HepG2 (cell line): Measurements from ENCODE around the gene SAPCD2. TPM values are rescaled to one million over a fixed set of nuclear protein-coding genes. Genes with fewer than 3 reads are reported as not detected.

Experiments used
- ATAC-seq: fragments of 200-7000 bp; cut with Tn5 transposase; 3 replicates; pipeline ENCODE4 v1.9.1; 2020; ENCODE audit warnings: mild to moderate bottlenecking, moderate library complexity
- BruUV-seq: library from RNA; stranded (reverse); fragments of 400-500 nt; replicated peaks from 2 replicates; lab custom pipeline; 2021; lab: Mats Ljungman, UMichigan
- CTCF ChIA-PET: fragments of 300-600 bp; formaldehyde crosslinking; extraction: SDS; loops from one replicate; lab custom pipeline; 2021; ENCODE audit warnings: low total read pairs, inconsistent platforms, low intra/inter-chr PET ratio; lab: Yijun Ruan, JAX
- POLR2A ChIA-PET: fragments of 350-600 bp; sonication (Branson Sonifier 250); formaldehyde crosslinking; loops from one replicate; lab custom pipeline; 2020; ENCODE audit warnings: antibody characterized with exemption, inconsistent platforms; lab: Yijun Ruan, JAX
- DNase-seq: peaks from one replicate; pipeline ENCODE4 v3.0.0-alpha.2; 2015; ENCODE audit warnings: low spot score
- FAIRE-seq: peaks from 3 replicates; lab custom pipeline; 2011; peaks lifted over from hg19 to GRCh38; lab: Jason Lieb, UNC
- H2AFZ ChIP-seq: one replicate; pipeline ENCODE4 v1.6.1; 2011; ENCODE audit warnings: low read length, inconsistent platforms
- H3K27ac ChIP-seq: fragments of 300-600 bp; 3 replicates; pipeline ENCODE4 v1.8.0; 2011; ENCODE audit warnings: mixed run types, mild to moderate bottlenecking, mixed read lengths, low read length, inconsistent platforms; ENCODE audit not compliant: insufficient read depth; ENCODE audit errors: extremely low read length
- H3K27me3 ChIP-seq, 2 experiments: fragments of 200-600 bp in 1 of 2; 2 replicates in 1 of 2; 3 replicates in 1 of 2; pipeline versions ENCODE4 v1.6.0 to v1.8.0; 2011; ENCODE audit warnings: low read length in 2 of 2, mild to moderate bottlenecking in 2 of 2, moderate library complexity in 2 of 2, inconsistent platforms in 1 of 2; ENCODE audit not compliant: insufficient read depth in 2 of 2, control insufficient read depth in 1 of 2
- H3K36me3 ChIP-seq, 2 experiments: fragments of 200-600 bp in 1 of 2; replicated peaks in 1 of 2; 2 replicates in 1 of 2; 3 replicates in 1 of 2; pipeline versions ENCODE4 v1.5.1 to v1.8.0; 2011; ENCODE audit warnings: low read length in 2 of 2, inconsistent platforms in 1 of 2; ENCODE audit not compliant: insufficient read depth in 2 of 2, control insufficient read depth in 1 of 2
- H3K4me1 ChIP-seq: 2 replicates; pipeline ENCODE4 v1.5.1; 2012; ENCODE audit warnings: low read length, inconsistent platforms; ENCODE audit not compliant: insufficient read depth
- H3K4me2 ChIP-seq: 2 replicates; pipeline ENCODE4 v1.6.0; 2011; ENCODE audit warnings: low read depth, low read length, inconsistent platforms
- H3K4me3 ChIP-seq, 3 experiments: fragments of 200-600 bp in 1 of 3; sonication (generic), shearing (Covaris generic) in 1 of 3; replicated peaks in 1 of 3; 2 replicates each; pipeline ENCODE4 v1.5.1; 2011 to 2016; ENCODE audit warnings: low read length in 3 of 3, inconsistent platforms in 2 of 3, low read depth in 2 of 3, mild to moderate bottlenecking in 2 of 3, control low read depth in 1 of 3, mixed read lengths in 1 of 3; ENCODE audit not compliant: insufficient read depth in 1 of 3
- H3K79me2 ChIP-seq: one replicate; pipeline ENCODE4 v1.6.1; 2011; ENCODE audit warnings: low read length, inconsistent platforms; ENCODE audit not compliant: insufficient read depth
- H3K9ac ChIP-seq: 2 replicates; pipeline ENCODE4 v1.6.0; 2011; ENCODE audit warnings: mild to moderate bottlenecking, low read depth, low read length, inconsistent platforms; ENCODE audit not compliant: insufficient read depth
- H3K9me3 ChIP-seq: 2 replicates; pipeline ENCODE4 v1.5.1; 2012; ENCODE audit warnings: mild to moderate bottlenecking, low read length
- H4K20me1 ChIP-seq: 2 replicates; pipeline ENCODE4 v1.6.0; 2011; ENCODE audit warnings: inconsistent platforms, mild to moderate bottlenecking, low read length, moderate library complexity; ENCODE audit not compliant: insufficient read depth
- ATF7-NPFF ChIP-seq: sonication (generic); formaldehyde crosslinking; IDR thresholded peaks from 2 replicates; pipeline ENCODE4 v1.8.1; 2023; ENCODE audit warnings: mild to moderate bottlenecking, low read depth, missing genetic modification reagents, moderate library complexity
- DNMT1 ChIP-seq: sonication (generic); formaldehyde crosslinking; IDR thresholded peaks from 2 replicates; pipeline ENCODE4 v1.5.1; 2020; ENCODE audit warnings: mild to moderate bottlenecking, missing genetic modification reagents
- FOXK2 ChIP-seq: fragments of 450-650 bp; IDR thresholded peaks from 2 replicates; pipeline ENCODE4 v1.6.1; 2016
- KLF16 ChIP-seq, 2 experiments: sonication (generic) in 1 of 2; formaldehyde crosslinking in 1 of 2; IDR thresholded peaks; 2 replicates each; pipeline versions ENCODE4 v1.6.1 to v1.8.0; 2016 to 2023; ENCODE audit warnings: missing genetic modification reagents in 2 of 2, missing compliant biosample characterization in 1 of 2
- MTERF4 ChIP-seq: sonication (generic); formaldehyde crosslinking; IDR thresholded peaks from 2 replicates; pipeline ENCODE4 v1.8.0; 2023; ENCODE audit warnings: mild to moderate bottlenecking, missing genetic modification reagents
- MTF2 ChIP-seq: sonication (generic); formaldehyde crosslinking; IDR thresholded peaks from 2 replicates; pipeline ENCODE4 v1.5.0; 2020; ENCODE audit warnings: missing genetic modification reagents, borderline replicate concordance
- NFATC3 ChIP-seq: sonication (generic); formaldehyde crosslinking; IDR thresholded peaks from 2 replicates; pipeline ENCODE4 v1.5.1; 2020; ENCODE audit warnings: mild to moderate bottlenecking, missing genetic modification reagents
- REXO4 ChIP-seq: sonication (generic); formaldehyde crosslinking; IDR thresholded peaks from 2 replicates; pipeline ENCODE4 v1.8.0; 2022; ENCODE audit warnings: missing genetic modification reagents, mild to moderate bottlenecking, borderline replicate concordance
- THAP11 ChIP-seq: IDR thresholded peaks from 2 replicates; pipeline ENCODE4 v1.6.1; 2016; ENCODE audit warnings: missing biosample characterization, missing genetic modification reagents
- ZBTB20 ChIP-seq: sonication (generic); formaldehyde crosslinking; IDR thresholded peaks from 2 replicates; pipeline ENCODE4 v1.8.1; 2023; ENCODE audit warnings: missing genetic modification reagents, low read depth, mild to moderate bottlenecking, borderline replicate concordance
- ZFP90 ChIP-seq: sonication (generic); formaldehyde crosslinking; IDR thresholded peaks from 2 replicates; pipeline ENCODE4 v1.8.0; 2022; ENCODE audit warnings: missing genetic modification reagents, mild to moderate bottlenecking, inconsistent platforms, borderline replicate concordance
- ZFX ChIP-seq: sonication (generic); formaldehyde crosslinking; IDR thresholded peaks from 2 replicates; pipeline ENCODE4 v1.4.0; 2020; ENCODE audit warnings: mild to moderate bottlenecking, low read depth, missing genetic modification reagents, moderate library complexity
- ZNF432 ChIP-seq: sonication (generic); formaldehyde crosslinking; IDR thresholded peaks from 2 replicates; pipeline ENCODE4 v1.5.0; 2020; ENCODE audit warnings: missing genetic modification reagents, mild to moderate bottlenecking, borderline replicate concordance
- ZNF800 ChIP-seq: sonication (generic); formaldehyde crosslinking; IDR thresholded peaks from 2 replicates; pipeline ENCODE4 v1.4.0; 2020; ENCODE audit warnings: missing genetic modification reagents
- WGBS: methylation state at CpG from one replicate; pipeline ENCODE4 v1.1.6; 2017; ENCODE audit warnings: low lambda C conversion rate; 5-methylcytosine and 5-hydroxymethylcytosine counted together
- in situ Hi-C: cut with HindIII; loops from 2 replicates; pipeline ENCODE4 v1.10.0; 2017; ENCODE audit warnings: low pct_unique_long_range_greater_than_20kb; ENCODE audit not compliant: extremely low pct_ligation_motif_present
- intact Hi-C: fragments of 100-400 bp; cut with micrococcal nuclease; formaldehyde crosslinking; loops from one replicate; pipeline ENCODE4 v1.10.0; 2022; ENCODE audit not compliant: unreplicated experiment
- polyA plus RNA-seq, 8 experiments: library from polyadenylated mRNA; depleted of rRNA in 3 of 8; stranded (reverse) in 7 of 8; unstranded in 1 of 8; fragments of >200 nt; fragmentation: Illumina TruSeq in 4 of 8; extraction: Trizol in 4 of 8; gene quantifications; 2 replicates each; pipeline versions ENCODE4 v1.2.1 to v1.2.3, GENCODE V29; 2011 to 2016; ENCODE audit warnings: low read depth in 4 of 8, missing spikeins in 1 of 8, mixed read lengths in 1 of 8; ENCODE audit not compliant: insufficient read depth in 1 of 8
- total RNA-seq, 5 experiments: library from RNA; depleted of rRNA; stranded (reverse); fragments of >200 nt; fragmentation: Illumina TruSeq; extraction: Trizol; gene quantifications; 2 replicates each; pipeline ENCODE4 v1.2.3, GENCODE V29; 2016; ENCODE audit warnings: low read depth in 1 of 5
- TF ChIP-seq, protein P1 (sequence below): sonication (generic); formaldehyde crosslinking; IDR thresholded peaks from 2 replicates; pipeline ENCODE4 v1.9.0; 2022; ENCODE audit warnings: low read depth, missing genetic modification reagents
- TF ChIP-seq, protein P2 (sequence below): sonication (generic); formaldehyde crosslinking; IDR thresholded peaks from 2 replicates; pipeline ENCODE4 v1.8.0; 2022; ENCODE audit warnings: low read depth, missing genetic modification reagents

SAPCD2 gene
- total and polyA plus RNA-seq, 2 of the 13 experiments (the other 11 are each of a cell fraction or from before 2014, with no cell fraction given), result 21.9 to 42.8 TPM

DNA sequence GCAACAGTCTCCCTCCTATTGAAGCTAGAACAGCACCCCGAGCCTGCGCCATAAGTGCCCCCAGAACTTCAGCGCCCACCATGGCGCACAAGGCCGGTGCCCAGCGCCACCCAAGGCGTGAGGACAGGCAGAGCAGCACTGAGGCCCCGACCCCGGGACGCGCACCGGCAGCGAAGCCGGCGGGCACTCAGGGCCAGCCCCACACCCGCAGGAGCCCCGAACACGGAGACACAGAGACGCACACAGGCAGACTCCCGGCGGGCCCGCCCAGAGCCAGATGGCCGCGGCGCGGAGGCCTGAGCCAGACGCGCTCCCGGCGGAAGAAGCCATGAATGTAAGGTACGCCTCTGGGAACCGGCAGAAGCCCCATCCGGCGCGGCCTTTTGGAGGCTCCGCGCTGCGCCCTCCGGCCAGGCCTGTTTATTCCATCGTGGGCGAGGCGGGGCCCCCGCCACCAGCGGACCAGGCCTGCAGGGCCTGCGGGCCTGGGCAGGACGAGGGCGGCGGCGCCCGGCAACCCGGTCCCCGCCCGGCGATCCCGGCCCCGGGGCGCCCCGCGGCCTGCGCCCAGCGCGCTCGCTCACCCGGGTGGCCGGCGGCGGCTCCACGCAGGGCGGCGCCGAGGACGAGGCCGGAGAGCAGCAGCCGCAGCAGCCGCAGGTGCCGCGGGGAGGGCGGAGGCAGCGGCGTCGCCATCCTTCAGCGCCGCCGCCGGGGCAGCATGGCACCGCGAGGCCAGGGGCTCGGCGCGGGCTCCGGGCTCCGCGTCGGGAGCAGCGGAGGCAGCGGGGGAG is 24.9 kb downstream of the SAPCD2 start:
- Histone ChIP-seq H3K4me3 (peak overlapping the region; percentile 57 to 77 (median 58); a peak in 5 of 6 replicates), H3K36me3 (no peaks in the 10 kb centered on the region), H3K9me3 (no peaks in the 10 kb centered on the region), H3K79me2 (no peaks in the 10 kb centered on the region), H3K27ac (no peak overlapping the region), H3K27me3 (peaks cover 3 to 27% of the 10 kb centered on the region in 2 experiments; a peak in 4 of 5 replicates), H2AFZ (no peak overlapping the region), H3K4me2 (peak overlapping the region; percentile 84), H3K4me1 (peaks cover 25% of the 10 kb centered on the region), H4K20me1 (peaks cover 3% of the 10 kb centered on the region; the same call in 1 of the 2 replicates), H3K9ac (no peak overlapping the region)
- 4% methylated on average over 15 of the region's 96 CpGs for WGBS
- FAIRE-seq (no peak), DNase-seq (no peak), ATAC-seq (peak; percentile 26)
- CTCF ChIA-PET, result interaction anchor here (2.0 to 2.8 kb wide), 2 partner anchors 19 to 22 kb away, joined by 16 to 25 read pairs; no protein-coding TSS in a partner anchor
- intact Hi-C loops, result loop anchor here (1.0 kb wide), 1 partner anchor 22 kb away; no protein-coding TSS in a partner anchor
- no TSS peak for BruUV-seq
- POLR2A ChIA-PET, result no interaction called here
- in situ Hi-C loops, result loop anchor here (10.0 kb wide), 1 partner anchor 271 kb away; no protein-coding TSS in a partner anchor
- TF ChIP-seq ATF7-NPFF (CRISPR knock-in tag) (peak; percentile 42; the same call in 1 of the 2 replicates), FOXK2 (no peak), KLF16 (CRISPR knock-in tag; IDR thresholded peaks at IDR 0.05) (0 out of 4 replicates have a peak, but pooled peaks of 1 of the 2 experiments have one; percentile 2), MTERF4 (CRISPR knock-in tag) (no peak), ZBTB20 (no peak), ZFP90 (CRISPR knock-in tag) (no peak), ZNF800 (CRISPR knock-in tag) (peak; percentile 83; the same call in 1 of the 2 replicates), THAP11 (CRISPR knock-in tag) (0 out of 2 replicates have a peak, but pooled peaks have one; percentile 6), REXO4 (no peak), ZFX (peak; percentile 59), NFATC3 (no peak), DNMT1 (CRISPR knock-in tag) (no peak), ZNF432 (no peak), MTF2 (CRISPR knock-in tag) (0 out of 2 replicates have a peak, but pooled peaks have one; percentile 24)
- TF ChIP-seq, protein P1, sequence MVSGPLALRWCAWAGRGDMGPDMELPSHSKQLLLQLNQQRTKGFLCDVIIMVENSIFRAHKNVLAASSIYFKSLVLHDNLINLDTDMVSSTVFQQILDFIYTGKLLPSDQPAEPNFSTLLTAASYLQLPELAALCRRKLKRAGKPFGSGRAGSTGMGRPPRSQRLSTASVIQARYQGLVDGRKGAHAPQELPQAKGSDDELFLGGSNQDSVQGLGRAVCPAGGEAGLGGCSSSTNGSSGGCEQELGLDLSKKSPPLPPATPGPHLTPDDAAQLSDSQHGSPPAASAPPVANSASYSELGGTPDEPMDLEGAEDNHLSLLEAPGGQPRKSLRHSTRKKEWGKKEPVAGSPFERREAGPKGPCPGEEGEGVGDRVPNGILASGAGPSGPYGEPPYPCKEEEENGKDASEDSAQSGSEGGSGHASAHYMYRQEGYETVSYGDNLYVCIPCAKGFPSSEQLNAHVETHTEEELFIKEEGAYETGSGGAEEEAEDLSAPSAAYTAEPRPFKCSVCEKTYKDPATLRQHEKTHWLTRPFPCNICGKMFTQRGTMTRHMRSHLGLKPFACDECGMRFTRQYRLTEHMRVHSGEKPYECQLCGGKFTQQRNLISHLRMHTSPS (CRISPR knock-in tag), result 0 out of 2 replicates have a peak, but pooled peaks have one; percentile 34
- TF ChIP-seq, protein P2, sequence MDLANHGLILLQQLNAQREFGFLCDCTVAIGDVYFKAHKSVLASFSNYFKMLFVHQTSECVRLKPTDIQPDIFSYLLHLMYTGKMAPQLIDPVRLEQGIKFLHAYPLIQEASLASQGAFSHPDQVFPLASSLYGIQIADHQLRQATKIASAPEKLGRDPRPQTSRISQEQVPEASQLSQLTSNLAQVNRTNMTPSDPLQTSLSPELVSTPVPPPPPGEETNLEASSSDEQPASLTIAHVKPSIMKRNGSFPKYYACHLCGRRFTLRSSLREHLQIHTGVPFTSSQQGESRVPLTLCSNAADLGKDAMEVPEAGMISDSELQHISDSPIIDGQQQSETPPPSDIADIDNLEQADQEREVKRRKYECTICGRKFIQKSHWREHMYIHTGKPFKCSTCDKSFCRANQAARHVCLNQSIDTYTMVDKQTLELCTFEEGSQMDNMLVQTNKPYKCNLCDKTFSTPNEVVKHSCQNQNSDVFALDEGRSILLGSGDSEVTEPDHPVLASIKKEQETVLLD (CRISPR knock-in tag), result peak; percentile 1; the same call in 1 of the 2 replicates
